Activated T-helper 9 cell treated with anti-CD3 and anti-CD28 coated beads, Interleukin-2, amount 50 U/mL, for 16 hours (primary cell): ENCODE results near the gene CHAC1.

Experiments used
- DNase-seq: peaks from one replicate; pipeline ENCODE4 v3.0.0-alpha.2; 2020; ENCODE audit warnings: low read depth

Gene CHAC1

DNA sequence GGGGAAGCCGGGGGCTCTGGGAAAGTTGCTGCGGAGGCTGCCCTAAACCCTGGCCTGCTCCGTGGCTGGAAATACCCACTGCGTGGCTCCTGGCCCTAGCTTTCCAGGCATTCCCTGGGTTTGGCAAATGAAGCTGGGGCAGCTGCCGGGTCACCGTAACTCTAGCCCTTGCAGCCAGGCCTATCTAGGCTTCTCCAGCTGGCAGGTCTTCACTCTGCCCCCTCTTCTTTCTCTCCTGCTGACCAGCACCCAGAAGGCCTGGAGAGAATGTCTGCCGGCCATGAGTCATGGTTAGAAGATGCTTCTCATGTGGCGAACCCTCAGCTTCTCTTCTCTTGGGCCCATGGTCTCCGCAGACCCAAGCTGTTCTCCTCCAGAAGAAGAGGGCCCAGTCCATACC is 29.7 kb upstream of the CHAC1 start:
- DNase-seq, result no peak

DNA sequence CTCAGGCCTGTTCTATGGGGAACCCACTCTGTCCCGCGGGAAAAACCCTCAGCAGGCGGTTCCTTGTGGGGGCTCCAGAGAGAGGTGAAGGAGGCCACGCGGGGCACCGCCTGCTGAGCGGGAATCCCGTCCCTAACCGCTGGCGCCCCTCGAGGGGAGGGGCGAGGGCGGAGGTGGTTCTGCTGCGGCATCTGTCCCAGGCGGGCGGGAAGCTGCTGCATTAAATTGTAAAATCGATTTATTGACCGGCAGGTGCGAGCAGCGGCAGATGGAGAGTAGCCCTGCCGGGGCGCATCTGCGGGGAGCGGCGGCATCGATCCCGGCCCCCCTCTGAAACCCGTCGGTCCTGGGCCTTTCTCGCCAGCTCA is 27.8 kb upstream of the CHAC1 start:
- DNase-seq, result no peak

DNA sequence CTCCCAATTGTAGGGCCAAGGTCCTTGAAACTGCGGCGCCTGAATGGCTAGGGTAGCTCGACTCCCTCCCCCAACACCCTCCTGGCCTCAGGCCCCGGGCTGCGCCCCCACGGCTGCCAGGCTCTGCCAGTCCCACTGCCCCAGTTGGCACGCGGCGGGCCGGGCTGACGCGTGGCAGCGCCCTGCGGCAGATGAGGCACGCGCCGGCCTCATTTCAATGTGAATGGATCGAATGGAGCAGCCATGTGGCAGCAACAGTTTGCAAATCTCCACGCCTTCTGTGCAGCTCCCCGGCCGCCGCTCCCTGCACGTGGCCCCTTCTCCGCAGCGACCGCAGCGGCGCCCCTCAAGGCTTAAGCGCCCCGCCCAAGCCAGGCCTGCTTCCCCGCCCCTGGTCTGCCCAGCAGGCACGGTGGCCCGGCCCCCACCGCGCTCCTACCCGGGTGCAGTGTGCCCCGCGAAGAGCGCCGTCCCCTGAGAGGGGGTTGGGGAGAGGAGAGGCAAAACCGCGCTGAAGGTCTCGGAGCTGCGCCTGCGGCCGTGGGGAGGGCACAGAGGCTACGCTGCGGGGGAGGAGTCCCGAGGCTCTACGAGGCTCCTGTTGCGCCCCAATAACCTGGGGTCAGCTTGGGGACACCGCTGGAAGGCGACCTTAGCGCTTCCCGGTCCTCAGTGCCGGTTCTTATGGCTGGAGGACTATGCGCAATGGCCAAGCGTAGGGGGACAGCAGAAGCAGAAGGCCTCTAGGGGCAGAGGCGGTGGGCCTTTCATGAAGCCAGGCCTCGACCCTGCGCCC is 27.2 kb upstream of the CHAC1 start:
- DNase-seq, result no peak

DNA sequence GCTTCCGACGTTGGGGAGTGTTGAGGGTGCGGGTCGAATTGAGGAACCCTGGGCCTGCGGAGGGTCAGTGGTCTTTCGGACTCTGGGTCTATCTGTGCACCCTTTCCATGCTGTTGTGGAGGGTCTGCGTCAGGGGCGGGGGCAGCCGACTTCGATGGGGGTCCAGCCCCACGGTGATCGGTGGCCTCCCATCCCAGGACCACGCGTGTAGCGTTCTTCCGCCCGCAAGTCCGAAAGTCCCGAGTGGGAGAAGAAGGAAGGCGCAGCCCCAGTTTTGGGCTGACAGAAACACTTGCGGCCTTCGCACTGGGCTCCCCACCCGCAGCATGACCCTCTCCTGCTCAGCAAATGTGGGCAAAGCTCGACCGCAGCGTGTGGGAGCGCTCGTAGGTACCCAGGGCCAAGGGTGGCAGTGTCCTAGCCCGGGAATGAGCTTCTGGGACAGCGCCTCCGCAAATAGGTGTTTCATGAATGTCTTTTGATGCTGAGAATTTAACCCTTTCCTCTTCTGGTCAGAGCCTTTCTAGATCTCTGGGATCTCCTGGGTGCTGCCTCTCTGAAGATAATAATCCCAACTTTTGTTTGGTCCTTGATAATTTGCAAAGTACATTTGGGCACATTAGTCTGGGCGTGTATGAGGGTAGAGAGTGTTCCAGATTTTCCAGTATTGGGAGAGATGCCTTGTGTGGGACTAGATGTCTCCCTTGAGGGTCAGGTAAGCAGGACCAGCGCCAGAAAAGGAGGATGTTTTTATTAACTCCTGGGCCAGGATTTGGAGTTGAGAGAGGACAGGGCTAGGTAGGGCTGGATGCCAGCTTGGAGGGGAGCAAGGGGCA is 26.4 kb upstream of the CHAC1 start:
- no peak for DNase-seq

DNA sequence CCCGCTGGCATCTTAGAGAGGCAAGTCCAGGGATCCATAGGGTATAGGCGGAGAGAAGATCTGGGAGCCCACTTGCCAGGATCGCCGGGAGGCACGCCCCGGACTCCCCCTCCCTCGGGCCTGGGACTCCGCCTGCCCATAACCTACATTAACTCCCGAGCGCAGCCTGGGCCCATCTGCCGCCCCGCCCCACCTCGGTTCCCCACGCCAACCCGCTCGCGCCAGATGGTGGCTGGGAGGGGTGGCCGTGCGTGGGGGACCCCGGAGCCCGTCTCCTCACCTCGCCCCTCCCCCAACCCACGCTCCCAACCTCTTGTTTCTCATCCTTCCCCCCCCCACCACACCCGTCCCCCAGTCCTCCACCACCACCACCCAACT is 25.8 kb upstream of the CHAC1 start:
- no peak for DNase-seq

DNA sequence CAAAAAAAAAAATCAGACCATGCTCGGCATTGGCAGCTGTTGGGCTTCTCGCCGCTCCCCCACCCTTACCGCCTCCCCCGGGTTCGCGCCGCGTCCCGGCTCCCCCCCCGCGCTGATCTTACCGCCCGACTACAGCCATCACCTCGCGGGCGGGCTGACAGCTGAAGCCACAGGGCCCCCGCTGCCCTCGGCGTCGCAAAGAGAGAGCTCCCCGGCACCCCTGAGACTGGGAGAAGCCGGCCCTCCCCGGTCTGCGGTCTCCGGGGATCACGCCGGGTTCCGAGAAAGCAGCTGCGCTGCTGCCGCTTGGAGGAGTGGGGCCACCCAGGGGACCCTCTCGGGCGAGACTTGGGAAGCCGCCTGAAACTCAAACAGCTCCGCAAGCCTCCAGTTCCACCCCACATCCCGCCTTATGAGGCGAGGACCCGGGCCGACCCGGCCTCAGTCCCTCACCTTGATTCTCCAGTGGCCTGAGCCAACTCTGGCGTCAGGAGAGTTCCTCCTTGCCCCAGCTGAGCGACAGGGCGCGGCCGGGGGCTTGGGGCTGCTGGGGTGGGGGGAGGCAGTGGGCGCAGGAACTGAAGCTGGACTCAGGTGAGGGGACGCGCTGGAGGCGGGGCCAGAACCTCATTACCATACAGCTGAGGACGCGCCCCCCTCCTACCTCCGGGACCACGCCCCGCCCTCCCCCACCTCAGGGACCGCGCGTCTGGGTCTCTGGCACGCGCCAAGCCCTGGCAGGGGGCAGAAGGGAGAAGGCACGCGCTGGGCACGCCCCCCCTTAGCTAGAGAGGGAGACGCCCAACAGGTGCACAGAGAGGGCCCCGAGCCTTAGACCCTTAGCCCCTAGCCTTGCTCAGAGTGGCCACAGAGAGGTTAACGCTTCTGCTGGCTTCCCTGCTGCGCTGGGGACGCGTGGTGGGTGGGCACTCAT is 25.1 kb upstream of the CHAC1 start:
- DNase-seq, result no peak

DNA sequence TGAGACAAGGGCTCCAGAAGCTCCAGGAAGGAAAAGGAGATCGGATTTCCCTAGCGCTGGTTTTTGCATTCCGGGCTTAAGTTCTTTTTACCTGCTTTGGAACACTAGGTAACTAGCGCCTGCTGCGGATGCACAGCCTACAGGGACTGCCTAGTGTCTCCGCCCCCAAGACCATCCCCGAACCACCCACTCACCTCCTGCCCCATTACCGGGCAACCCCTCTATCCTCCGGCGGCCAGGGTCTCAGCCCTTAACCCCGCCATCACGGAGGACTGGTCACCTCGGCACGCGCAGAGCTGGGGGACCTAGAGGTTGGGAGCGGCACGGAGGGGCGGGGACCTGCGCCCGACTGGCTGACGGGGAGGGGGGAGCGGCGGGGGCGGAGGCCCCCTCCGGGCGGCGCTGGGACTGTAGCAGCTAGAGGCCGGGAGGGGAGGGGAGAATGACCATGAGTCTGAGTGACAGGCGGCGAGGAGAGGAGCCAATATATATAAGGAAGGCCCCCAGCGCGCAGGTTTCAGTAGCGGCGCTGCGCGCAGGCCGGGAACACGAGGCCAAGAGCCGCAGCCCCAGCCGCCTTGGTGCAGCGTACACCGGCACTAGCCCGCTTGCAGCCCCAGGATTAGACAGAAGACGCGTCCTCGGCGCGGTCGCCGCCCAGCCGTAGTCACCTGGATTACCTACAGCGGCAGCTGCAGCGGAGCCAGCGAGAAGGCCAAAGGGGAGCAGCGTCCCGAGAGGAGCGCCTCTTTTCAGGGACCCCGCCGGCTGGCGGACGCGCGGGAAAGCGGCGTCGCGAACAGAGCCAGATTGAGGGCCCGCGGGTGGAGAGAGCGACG is 24.2 kb upstream of the CHAC1 start, which contains the start of gene DLL4:
DLL4 (plus strand) TSS at position 520 of the 839 bp plus-strand sequence. CDS start 329 bp downstream, outside the sequence.
- DNase-seq, result no peak

DNA sequence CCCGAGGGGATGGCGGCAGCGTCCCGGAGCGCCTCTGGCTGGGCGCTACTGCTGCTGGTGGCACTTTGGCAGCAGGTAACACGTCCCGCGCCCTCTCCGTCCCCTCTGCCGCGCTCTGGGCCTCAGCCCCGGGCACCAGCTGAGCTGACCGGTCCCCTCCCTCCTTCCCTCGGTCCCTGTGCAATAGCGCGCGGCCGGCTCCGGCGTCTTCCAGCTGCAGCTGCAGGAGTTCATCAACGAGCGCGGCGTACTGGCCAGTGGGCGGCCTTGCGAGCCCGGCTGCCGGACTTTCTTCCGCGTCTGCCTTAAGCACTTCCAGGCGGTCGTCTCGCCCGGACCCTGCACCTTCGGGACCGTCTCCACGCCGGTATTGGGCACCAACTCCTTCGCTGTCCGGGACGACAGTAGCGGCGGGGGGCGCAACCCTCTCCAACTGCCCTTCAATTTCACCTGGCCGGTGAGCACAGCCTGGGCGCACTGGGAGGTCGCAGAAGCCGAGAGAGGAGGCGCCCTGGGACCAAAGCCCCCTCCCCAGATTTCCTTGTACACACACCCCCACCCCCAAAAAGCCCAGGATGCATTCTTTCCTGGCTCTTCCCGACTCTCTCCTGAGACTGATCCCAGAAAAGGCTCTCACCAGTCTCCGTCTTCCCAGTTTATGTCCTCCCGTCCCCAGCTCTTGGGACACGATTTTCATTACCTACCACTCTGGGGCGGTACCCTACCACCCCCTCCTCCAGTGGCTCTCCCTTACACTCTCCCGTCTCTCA is 23.4 kb upstream of the CHAC1 start:
- no peak for DNase-seq

DNA sequence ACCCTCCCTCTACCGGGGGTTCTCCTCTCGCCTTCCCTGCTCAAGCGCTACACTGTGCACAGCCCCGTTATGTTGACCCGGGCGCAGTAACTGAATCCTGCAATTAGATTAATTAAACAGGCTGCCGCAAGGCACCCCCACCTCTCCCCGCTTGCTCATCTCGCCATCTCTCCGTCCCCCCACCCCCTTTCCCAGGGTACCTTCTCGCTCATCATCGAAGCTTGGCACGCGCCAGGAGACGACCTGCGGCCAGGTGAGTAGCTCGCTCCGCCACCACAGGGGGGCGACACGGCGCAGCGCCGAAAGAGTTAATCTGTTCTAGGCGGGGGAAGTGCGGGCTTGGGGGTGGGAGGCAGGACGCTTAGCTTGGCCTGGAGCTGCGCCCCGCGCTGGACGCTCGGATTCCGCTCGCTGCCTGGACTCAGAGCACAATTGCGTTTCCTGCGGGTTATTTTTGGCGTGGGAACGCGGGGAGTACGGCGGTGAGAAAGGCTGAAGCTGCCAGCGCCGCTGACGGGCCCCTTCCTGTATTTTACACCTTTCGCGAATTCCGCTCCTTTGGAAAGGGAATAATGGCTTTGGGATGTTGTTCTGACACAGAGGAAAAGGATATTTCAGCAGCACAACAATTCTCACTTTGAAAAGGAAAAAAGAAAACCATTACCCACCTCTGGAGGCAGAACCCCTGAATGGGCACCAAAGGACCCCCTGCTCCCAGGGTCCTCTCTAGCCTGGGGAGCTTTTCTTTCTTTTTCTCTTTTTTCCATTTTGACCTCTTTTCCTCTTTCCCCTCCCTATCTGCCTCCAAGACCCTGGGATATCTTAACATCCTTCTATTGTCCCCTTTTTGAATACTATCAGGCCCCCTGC is 22.6 kb upstream of the CHAC1 start:
- DNase-seq, result no peak

DNA sequence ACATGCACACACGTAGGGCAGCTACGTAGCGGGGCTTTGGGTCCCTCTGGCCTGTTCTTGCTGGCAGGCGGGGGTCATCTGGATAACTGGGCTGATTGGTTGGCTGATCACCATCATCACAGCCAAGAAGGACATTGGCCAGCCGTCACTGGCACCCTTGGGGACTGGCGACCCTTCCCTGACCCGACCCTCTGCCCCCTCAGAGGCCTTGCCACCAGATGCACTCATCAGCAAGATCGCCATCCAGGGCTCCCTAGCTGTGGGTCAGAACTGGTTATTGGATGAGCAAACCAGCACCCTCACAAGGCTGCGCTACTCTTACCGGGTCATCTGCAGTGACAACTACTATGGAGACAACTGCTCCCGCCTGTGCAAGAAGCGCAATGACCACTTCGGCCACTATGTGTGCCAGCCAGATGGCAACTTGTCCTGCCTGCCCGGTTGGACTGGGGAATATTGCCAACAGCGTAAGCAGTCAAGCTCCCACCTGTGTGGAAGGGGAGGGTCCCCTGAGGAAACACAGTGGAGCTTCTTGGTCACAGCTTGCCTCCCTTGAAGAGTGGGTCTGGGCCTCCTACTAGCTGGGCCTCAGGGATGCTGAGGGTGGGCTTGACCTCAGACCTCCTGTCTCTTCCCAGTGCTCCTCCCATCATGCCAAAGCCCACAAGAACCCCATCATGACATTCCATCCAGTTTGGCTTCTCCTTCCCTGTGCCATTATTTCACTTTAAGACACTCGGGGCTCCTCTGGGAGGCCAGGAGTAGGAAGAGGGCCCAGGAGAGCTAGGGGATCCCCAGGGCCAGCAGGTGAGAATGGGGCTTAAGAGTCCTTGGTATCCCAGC is 21.8 kb upstream of the CHAC1 start:
- DNase-seq, result no peak

DNA sequence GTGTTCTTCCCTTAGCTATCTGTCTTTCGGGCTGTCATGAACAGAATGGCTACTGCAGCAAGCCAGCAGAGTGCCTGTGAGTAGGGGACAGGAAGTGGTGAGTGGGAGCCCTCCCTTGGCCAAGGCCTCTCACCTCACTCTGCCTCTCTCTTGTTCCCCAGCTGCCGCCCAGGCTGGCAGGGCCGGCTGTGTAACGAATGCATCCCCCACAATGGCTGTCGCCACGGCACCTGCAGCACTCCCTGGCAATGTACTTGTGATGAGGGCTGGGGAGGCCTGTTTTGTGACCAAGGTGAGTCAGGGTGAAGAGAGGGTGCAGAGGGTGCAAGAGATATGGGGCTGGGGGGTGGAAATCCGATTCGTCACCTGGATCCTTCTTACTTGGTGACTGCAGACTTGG is 21.1 kb upstream of the CHAC1 start:
- DNase-seq, result no peak

DNA sequence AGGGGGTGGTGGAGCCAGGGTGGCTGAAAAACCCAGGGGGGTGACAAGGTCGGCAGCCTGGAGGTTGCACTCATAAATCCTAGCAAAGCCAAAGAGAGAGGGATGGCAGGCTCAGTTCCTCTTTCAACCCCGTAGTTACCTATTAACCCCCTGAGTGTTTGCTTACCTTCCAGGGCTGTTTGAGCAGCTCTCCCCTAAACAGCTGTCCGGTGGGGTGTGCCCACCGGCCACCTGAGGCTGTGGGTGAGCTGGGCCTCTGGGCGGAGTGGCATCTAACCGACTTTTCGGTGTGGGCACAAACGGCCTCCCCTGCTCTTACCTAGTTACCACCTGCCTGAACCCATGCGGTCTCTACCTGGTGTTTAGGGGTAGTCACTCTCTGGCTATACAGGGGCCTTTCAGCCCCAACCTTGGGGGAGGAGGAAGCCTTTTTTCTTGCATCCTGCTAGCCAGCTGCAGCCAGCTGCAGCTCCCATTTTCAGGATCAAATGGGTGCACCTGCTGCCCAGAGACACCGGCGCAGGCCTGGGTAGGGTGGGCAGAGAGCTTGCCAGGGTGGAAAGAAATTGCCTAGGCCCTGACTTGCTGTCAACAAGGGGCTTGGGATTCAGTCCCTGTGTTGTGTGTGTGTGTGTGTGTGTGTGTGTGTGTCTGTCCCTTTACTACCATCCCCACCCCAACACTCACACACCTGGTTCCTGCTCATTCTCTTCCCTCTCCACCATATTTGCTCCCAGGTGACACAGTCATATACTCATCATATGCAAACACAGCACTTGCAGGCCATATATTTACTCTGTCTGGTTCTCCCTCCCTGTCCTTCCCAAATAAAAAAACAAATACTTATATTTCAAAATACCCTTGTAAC is 20.4 kb upstream of the CHAC1 start:
- no peak for DNase-seq

DNA sequence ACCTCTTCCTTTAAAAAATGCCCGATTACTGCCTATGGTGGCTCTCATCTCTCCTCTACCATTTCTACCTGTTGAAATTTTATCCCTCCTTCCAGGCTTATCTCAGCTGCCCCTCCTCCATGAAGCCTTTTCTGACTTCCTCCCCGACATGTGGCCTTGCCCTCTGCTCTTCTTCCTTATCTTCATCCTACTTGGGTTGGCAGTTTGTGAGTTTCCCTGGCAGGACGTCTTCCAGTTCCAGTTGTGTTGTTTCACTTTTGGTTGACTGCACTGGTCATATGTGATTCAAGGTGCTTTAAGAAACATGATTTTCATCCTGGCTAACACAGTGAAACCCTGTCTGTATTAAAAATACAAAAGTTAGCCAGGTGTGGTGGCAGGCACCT is 19.8 kb upstream of the CHAC1 start:
- DNase-seq, result no peak

DNA sequence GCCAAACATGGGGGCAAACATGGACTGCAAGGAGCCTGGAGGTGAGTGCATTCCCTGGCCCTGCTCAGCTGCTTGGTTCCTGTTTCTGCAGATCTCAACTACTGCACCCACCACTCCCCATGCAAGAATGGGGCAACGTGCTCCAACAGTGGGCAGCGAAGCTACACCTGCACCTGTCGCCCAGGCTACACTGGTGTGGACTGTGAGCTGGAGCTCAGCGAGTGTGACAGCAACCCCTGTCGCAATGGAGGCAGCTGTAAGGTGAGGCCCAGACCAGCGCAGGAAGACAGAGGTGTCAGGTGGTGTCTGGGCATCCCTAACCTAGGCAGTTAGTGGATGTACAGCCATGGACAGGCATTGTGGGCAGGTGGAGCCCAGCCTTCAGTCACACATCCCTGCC is 18.8 kb upstream of the CHAC1 start:
- DNase-seq, result no peak

DNA sequence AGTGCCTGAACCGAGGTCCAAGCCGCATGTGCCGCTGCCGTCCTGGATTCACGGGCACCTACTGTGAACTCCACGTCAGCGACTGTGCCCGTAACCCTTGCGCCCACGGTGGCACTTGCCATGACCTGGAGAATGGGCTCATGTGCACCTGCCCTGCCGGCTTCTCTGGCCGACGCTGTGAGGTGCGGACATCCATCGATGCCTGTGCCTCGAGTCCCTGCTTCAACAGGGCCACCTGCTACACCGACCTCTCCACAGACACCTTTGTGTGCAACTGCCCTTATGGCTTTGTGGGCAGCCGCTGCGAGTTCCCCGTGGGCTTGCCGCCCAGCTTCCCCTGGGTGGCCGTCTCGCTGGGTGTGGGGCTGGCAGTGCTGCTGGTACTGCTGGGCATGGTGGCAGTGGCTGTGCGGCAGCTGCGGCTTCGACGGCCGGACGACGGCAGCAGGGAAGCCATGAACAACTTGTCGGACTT is 17.0 kb upstream of the CHAC1 start:
- DNase-seq, result no peak

DNA sequence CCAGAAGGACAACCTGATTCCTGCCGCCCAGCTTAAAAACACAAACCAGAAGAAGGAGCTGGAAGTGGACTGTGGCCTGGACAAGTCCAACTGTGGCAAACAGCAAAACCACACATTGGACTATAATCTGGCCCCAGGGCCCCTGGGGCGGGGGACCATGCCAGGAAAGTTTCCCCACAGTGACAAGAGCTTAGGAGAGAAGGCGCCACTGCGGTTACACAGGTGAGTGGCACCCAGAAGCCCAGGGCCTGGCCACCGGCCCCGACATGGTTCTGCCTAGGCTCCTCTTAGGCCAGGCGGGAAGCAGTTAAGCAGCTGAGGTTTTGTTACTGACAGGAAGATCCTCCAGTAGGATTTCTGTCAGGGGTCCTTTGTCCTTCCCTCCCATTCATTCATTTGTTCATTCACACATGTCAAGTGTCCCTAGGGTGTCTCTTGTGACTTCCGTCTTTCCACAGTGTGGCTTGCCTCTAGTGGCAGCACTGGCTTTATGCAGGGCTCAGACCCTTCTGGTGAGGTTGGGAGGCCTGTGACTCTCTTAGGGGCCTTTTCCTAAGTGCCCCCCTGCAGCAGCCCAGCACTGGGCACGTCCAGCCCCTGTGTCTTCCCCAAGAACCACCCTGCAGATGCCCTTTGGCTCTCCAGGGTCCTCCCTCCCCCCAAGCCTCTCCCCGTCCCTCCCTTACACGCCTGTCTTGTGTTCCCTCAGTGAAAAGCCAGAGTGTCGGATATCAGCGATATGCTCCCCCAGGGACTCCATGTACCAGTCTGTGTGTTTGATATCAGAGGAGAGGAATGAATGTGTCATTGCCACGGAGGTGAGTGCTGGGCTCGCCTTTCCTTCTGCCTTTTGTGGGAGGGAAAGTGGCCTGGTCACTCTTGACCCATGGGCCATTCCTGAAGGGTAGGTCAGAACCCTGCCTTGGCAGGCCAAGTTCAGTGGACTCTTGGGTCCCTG is 16.3 kb upstream of the CHAC1 start:
- no peak for DNase-seq
